Ishikawa (cell line): ENCODE measurements around the gene RNASE8.

Experiments used
- TF ChIP-seq, protein P1 (sequence below): IDR thresholded peaks from 2 replicates; pipeline ENCODE4 v1.6.1; 2012
- TF ChIP-seq, protein P2 (sequence below): IDR thresholded peaks from 2 replicates; pipeline ENCODE4 v1.6.1; 2012; ENCODE audit warnings: low read depth, mild to moderate bottlenecking

DNA sequence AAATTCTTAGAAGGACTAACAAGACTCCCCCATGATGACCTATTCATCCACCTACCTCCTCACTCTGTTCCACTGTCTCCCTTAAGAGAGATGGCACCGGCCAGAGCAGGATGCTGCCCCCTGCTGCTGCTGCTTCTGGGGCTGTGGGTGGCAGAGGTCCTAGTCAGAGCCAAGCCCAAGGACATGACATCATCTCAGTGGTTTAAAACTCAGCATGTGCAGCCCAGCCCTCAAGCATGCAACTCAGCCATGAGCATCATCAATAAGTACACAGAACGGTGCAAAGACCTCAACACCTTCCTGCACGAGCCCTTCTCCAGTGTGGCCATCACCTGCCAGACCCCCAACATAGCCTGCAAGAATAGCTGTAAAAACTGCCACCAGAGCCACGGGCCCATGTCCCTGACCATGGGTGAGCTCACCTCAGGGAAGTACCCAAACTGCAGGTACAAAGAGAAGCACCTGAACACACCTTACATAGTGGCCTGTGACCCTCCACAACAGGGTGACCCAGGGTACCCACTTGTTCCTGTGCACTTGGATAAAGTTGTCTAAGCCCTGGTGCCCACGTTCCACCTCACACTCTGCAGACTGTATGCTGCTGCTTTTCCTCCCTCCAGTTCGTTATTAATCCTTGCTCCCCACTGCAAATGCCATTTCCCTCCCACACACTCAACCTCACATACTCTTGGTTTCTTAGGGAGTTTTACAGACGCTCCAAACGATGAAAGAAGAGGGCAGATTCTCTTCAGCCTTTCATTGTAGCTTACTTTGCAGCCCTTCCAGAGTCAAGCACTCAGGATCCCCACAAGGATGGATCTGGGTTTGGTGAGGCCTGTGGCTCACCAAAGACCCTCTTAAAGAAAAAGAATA is at the start of gene RNASE8:
- TF ChIP-seq, protein P1, sequence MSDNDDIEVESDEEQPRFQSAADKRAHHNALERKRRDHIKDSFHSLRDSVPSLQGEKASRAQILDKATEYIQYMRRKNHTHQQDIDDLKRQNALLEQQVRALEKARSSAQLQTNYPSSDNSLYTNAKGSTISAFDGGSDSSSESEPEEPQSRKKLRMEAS: no peak
- TF ChIP-seq, protein P2, sequence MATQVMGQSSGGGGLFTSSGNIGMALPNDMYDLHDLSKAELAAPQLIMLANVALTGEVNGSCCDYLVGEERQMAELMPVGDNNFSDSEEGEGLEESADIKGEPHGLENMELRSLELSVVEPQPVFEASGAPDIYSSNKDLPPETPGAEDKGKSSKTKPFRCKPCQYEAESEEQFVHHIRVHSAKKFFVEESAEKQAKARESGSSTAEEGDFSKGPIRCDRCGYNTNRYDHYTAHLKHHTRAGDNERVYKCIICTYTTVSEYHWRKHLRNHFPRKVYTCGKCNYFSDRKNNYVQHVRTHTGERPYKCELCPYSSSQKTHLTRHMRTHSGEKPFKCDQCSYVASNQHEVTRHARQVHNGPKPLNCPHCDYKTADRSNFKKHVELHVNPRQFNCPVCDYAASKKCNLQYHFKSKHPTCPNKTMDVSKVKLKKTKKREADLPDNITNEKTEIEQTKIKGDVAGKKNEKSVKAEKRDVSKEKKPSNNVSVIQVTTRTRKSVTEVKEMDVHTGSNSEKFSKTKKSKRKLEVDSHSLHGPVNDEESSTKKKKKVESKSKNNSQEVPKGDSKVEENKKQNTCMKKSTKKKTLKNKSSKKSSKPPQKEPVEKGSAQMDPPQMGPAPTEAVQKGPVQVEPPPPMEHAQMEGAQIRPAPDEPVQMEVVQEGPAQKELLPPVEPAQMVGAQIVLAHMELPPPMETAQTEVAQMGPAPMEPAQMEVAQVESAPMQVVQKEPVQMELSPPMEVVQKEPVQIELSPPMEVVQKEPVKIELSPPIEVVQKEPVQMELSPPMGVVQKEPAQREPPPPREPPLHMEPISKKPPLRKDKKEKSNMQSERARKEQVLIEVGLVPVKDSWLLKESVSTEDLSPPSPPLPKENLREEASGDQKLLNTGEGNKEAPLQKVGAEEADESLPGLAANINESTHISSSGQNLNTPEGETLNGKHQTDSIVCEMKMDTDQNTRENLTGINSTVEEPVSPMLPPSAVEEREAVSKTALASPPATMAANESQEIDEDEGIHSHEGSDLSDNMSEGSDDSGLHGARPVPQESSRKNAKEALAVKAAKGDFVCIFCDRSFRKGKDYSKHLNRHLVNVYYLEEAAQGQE: no peak
